SK-N-SH (cell line): ENCODE results near the gene ACBD6. TPM values are rescaled to one million over a fixed set of nuclear protein-coding genes. Genes with fewer than 3 reads are reported as not detected.

Source experiments
- CTCF ChIA-PET: fragments of 300-600, 350-600 bp; formaldehyde crosslinking; extraction: SDS; loops from one replicate; lab custom pipeline; 2021; lab: Yijun Ruan, JAX
- POLR2A ChIA-PET: fragments of 350-600 bp; sonication (Branson Sonifier 250); formaldehyde crosslinking; extraction: SDS; loops from one replicate; lab custom pipeline; 2020; ENCODE audit warnings: antibody characterized with exemption, inconsistent platforms; lab: Yijun Ruan, JAX
- DNase-seq: peaks from one replicate; pipeline ENCODE4 v3.0.0; 2012
- H2AFZ ChIP-seq: fragments of 200-600 bp; sonication (generic); 2 replicates; pipeline ENCODE4 v1.8.1; 2016; ENCODE audit warnings: antibody characterized with exemption, mild to moderate bottlenecking, low read depth
- H3F3A ChIP-seq: fragments of 200-600 bp; sonication (generic); replicated peaks from 2 replicates; pipeline ENCODE3; 2016; ENCODE audit warnings: antibody characterized with exemption, mild to moderate bottlenecking; ENCODE audit not compliant: insufficient read depth
- H3K27ac ChIP-seq, 2 experiments: fragments of 200-500 bp in 1 of 2; fragments of 200-600 bp in 1 of 2; sonication (Bioruptor generic) in 1 of 2; sonication (generic), shearing (Covaris generic) in 1 of 2; 2 replicates each; pipeline versions ENCODE4 v1.5.1 to v1.6.1; 2014 to 2016; ENCODE audit warnings: low read depth in 2 of 2, inconsistent platforms in 1 of 2, low read length in 1 of 2, mild to moderate bottlenecking in 1 of 2, mixed read lengths in 1 of 2
- H3K27me3 ChIP-seq: fragments of 200-600 bp; sonication (generic), shearing (Covaris generic); 2 replicates; pipeline ENCODE4 v1.6.1; 2016; ENCODE audit warnings: mixed run types; ENCODE audit not compliant: insufficient read depth
- H3K36me3 ChIP-seq, 2 experiments: fragments of 200-500 bp in 1 of 2; fragments of 200-600 bp in 1 of 2; sonication (Bioruptor generic) in 1 of 2; sonication (generic) in 1 of 2; replicated peaks in 1 of 2; 2 replicates each; pipeline versions ENCODE3 to v1.5.1; 2014 to 2016; ENCODE audit warnings: low read length in 1 of 2, mild to moderate bottlenecking in 1 of 2; ENCODE audit not compliant: insufficient read depth in 2 of 2, control insufficient read depth in 1 of 2
- H3K4me1 ChIP-seq, 2 experiments: fragments of 200-500 bp in 1 of 2; fragments of 200-600 bp in 1 of 2; sonication (Bioruptor generic) in 1 of 2; sonication (generic), shearing (Covaris generic) in 1 of 2; 2 replicates each; pipeline versions ENCODE4 v1.5.1 to v1.6.1; 2014 to 2016; ENCODE audit warnings: low read depth in 1 of 2, low read length in 1 of 2, mixed run types in 1 of 2; ENCODE audit not compliant: insufficient read depth in 2 of 2, control insufficient read depth in 1 of 2
- H3K4me2 ChIP-seq: fragments of 200-600 bp; sonication (generic), shearing (Covaris generic); 2 replicates; pipeline ENCODE4 v1.6.1; 2017; ENCODE audit warnings: mixed run types
- H3K4me3 ChIP-seq, 2 experiments: fragments of 200-500 bp in 1 of 2; fragments of 200-600 bp in 1 of 2; sonication (Bioruptor generic) in 1 of 2; sonication (generic), shearing (Covaris generic) in 1 of 2; 2 replicates each; pipeline versions ENCODE4 v1.5.1 to v1.8.1; 2014 to 2016; ENCODE audit warnings: low read depth in 2 of 2, inconsistent platforms in 1 of 2, low read length in 1 of 2, mild to moderate bottlenecking in 1 of 2, mixed read lengths in 1 of 2, moderate library complexity in 1 of 2
- H3K79me2 ChIP-seq: fragments of 200-600 bp; sonication (generic); 2 replicates; pipeline ENCODE4 v1.8.1; 2017; ENCODE audit warnings: mild to moderate bottlenecking; ENCODE audit not compliant: insufficient read depth
- H3K9ac ChIP-seq: fragments of 200-600 bp; sonication (generic); 2 replicates; pipeline ENCODE4 v1.6.1; 2017; ENCODE audit warnings: mixed run types
- H3K9me2 ChIP-seq: fragments of 200-600 bp; sonication (generic); 2 replicates; pipeline ENCODE4 v1.6.1; 2017; ENCODE audit warnings: mixed run types
- H3K9me3 ChIP-seq: fragments of 200-600 bp; sonication (generic); 2 replicates; pipeline ENCODE4 v1.6.1; 2017; ENCODE audit warnings: mixed run types, mild to moderate bottlenecking, moderate library complexity
- H4K20me1 ChIP-seq: fragments of 200-600 bp; sonication (generic); 2 replicates; pipeline ENCODE4 v1.6.1; 2017; ENCODE audit warnings: mild to moderate bottlenecking, mixed run types; ENCODE audit not compliant: insufficient read depth
- CHD2 ChIP-seq: fragments of 150-350 bp; IDR thresholded peaks from 2 replicates; pipeline ENCODE4 v1.6.1; 2018; ENCODE audit warnings: low read length; ENCODE audit not compliant: partially characterized antibody
- ELF1 ChIP-seq: IDR thresholded peaks from 2 replicates; pipeline ENCODE4 v1.4.0; 2012
- EP300 ChIP-seq, 2 experiments: IDR thresholded peaks; 2 replicates each; pipeline versions ENCODE4 v1.4.0 to v1.6.1; 2012; ENCODE audit warnings: borderline replicate concordance in 1 of 2, low read depth in 1 of 2, low read length in 1 of 2
- FOXJ3 ChIP-seq: sonication (generic); formaldehyde crosslinking; IDR thresholded peaks from 2 replicates; pipeline ENCODE4 v1.5.1; 2020; ENCODE audit warnings: mild to moderate bottlenecking, missing genetic modification reagents
- JUND ChIP-seq: IDR thresholded peaks from 2 replicates; pipeline ENCODE4 v1.4.0; 2012
- NFIC ChIP-seq: IDR thresholded peaks from 2 replicates; pipeline ENCODE4 v1.4.0; 2012; ENCODE audit warnings: borderline replicate concordance
- NRF1 ChIP-seq: IDR thresholded peaks from 2 replicates; pipeline ENCODE4 v1.6.1; 2012; ENCODE audit warnings: low read depth, mild to moderate bottlenecking, low read length
- RXRA ChIP-seq: IDR thresholded peaks from 2 replicates; pipeline ENCODE4 v1.4.0; 2012; ENCODE audit warnings: low read depth, mild to moderate bottlenecking, borderline replicate concordance
- TAF1 ChIP-seq: IDR thresholded peaks from 2 replicates; pipeline ENCODE4 v1.6.1; 2012; ENCODE audit warnings: low read depth, mild to moderate bottlenecking, low read length, moderate library complexity, borderline replicate concordance
- TEAD4 ChIP-seq: IDR thresholded peaks from 2 replicates; pipeline ENCODE4 v1.4.0; 2012; ENCODE audit warnings: mild to moderate bottlenecking, borderline replicate concordance; ENCODE audit not compliant: insufficient read depth
- YY1 ChIP-seq: IDR thresholded peaks from 2 replicates; pipeline ENCODE4 v1.4.0; 2012; ENCODE audit warnings: low read depth, mild to moderate bottlenecking
- WGBS: methylation state at CpG from one replicate; pipeline ENCODE4 v1.1.6; 2017; ENCODE audit warnings: low lambda C conversion rate; 5-methylcytosine and 5-hydroxymethylcytosine counted together
- polyA plus RNA-seq, 3 experiments: library from polyadenylated mRNA; depleted of rRNA; stranded (reverse); fragments of >200 nt; gene quantifications; 2 replicates each; pipeline ENCODE4 v1.2.3, GENCODE V29; 2012
- TF ChIP-seq, protein P1 (sequence below): fragments of 150-350 bp; IDR thresholded peaks from 2 replicates; pipeline ENCODE4 v1.6.1; 2017; ENCODE audit warnings: antibody characterized with exemption, low read length, low read depth, borderline replicate concordance
- TF ChIP-seq, protein P2 (sequence below): fragments of 200-600 bp; sonication (generic); IDR thresholded peaks from 2 replicates; pipeline ENCODE4 v1.6.1; 2017; ENCODE audit warnings: antibody characterized with exemption, mild to moderate bottlenecking, moderate library complexity
- TF ChIP-seq, protein P3 (sequence below): fragments of 150-350 bp; IDR thresholded peaks from 2 replicates; pipeline ENCODE4 v1.6.1; 2016; ENCODE audit warnings: mild to moderate bottlenecking, low read depth, low read length

ACBD6 gene
- polyA plus RNA-seq, 1 of the 3 experiments (the other 2 are of a cell fraction), result 60.9 TPM

DNA sequence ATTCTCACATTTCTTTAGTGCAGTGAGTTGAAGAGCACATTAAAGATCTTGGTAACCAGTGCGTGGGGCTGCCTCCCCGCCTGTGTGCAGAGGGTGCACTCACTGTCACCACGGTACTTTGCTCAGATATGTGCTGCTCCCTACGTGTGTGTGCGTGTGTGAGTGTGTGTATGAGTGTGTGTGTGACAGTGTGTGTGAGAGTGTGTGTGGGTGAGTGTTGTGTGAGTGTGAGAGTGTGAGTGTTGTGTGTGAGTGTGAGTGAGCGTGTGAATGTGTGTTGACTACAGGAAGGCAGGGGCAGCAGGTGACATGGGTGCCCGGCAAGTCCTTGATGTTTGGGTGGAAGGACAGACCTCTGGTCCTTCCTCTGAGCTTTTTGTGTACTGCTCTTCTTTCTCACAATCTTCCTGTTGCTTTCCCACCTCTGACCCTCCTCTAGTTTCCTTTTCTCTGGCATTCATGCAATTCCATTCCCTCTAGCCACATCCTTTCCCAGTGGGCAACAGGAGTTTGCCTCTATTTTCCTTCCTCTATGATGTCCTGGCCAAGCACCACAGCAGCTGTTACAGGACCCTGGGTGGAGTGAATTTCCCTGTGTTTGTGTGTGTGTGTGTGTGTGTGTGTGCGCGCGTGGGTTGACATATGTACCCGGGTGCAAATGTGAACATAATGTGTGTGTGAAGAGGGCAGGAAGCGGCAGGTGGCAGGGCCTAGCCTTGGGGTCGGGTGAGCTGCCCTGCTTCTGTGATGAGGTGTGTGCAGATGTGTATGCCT lies 252.5 kb downstream of the ACBD6 start:
- no peak for DNase-seq
- H3K36me3 ChIP-seq, result no peaks in the 10 kb centered on the region
- H2AFZ ChIP-seq, result no peak overlapping the region
- H3K4me1 ChIP-seq, result peaks cover 0 to 2% of the 10 kb centered on the region in 2 experiments; a peak in 1 of 4 replicates
- no peaks in the 10 kb centered on the region for H4K20me1 ChIP-seq
- ChIA-PET CTCF (interaction anchor here (0.9 to 1.9 kb wide), 8 partner anchors 12 to 234 kb away, joined by 4 to 8 read pairs (median 5); no protein-coding TSS in a partner anchor), POLR2A (no interaction called here)
- 72% methylated on average over 12 of the region's 13 CpGs for WGBS
- no peaks in the 10 kb centered on the region for H3K27me3 ChIP-seq
- H3K9ac ChIP-seq, result no peak overlapping the region
- no peaks in the 10 kb centered on the region for H3K9me3 ChIP-seq
- no peak overlapping the region for H3K4me2 ChIP-seq
- H3K27ac ChIP-seq, result no peak overlapping the region
- H3K9me2 ChIP-seq, result no peaks in the 10 kb centered on the region
- no peak for TF ChIP-seq TAF1
- no peak for TF ChIP-seq YY1
- no peak for TF ChIP-seq TEAD4
- no peak for TF ChIP-seq NFIC
- TF ChIP-seq RXRA, result no peak
- TF ChIP-seq ELF1, result no peak
- TF ChIP-seq JUND, result no peak
- TF ChIP-seq, protein P1, sequence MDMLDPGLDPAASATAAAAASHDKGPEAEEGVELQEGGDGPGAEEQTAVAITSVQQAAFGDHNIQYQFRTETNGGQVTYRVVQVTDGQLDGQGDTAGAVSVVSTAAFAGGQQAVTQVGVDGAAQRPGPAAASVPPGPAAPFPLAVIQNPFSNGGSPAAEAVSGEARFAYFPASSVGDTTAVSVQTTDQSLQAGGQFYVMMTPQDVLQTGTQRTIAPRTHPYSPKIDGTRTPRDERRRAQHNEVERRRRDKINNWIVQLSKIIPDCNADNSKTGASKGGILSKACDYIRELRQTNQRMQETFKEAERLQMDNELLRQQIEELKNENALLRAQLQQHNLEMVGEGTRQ, result no peak
- TF ChIP-seq, protein P2, sequence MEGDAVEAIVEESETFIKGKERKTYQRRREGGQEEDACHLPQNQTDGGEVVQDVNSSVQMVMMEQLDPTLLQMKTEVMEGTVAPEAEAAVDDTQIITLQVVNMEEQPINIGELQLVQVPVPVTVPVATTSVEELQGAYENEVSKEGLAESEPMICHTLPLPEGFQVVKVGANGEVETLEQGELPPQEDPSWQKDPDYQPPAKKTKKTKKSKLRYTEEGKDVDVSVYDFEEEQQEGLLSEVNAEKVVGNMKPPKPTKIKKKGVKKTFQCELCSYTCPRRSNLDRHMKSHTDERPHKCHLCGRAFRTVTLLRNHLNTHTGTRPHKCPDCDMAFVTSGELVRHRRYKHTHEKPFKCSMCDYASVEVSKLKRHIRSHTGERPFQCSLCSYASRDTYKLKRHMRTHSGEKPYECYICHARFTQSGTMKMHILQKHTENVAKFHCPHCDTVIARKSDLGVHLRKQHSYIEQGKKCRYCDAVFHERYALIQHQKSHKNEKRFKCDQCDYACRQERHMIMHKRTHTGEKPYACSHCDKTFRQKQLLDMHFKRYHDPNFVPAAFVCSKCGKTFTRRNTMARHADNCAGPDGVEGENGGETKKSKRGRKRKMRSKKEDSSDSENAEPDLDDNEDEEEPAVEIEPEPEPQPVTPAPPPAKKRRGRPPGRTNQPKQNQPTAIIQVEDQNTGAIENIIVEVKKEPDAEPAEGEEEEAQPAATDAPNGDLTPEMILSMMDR, result no peak
- TF ChIP-seq NRF1, result no peak
- TF ChIP-seq EP300 (IDR thresholded peaks at IDR 0.05; ENCODE audit: borderline replicate concordance in 1 of 2, low read depth in 1 of 2, low read length in 1 of 2), result no peak
- no peak for TF ChIP-seq CHD2
- TF ChIP-seq, protein P3, sequence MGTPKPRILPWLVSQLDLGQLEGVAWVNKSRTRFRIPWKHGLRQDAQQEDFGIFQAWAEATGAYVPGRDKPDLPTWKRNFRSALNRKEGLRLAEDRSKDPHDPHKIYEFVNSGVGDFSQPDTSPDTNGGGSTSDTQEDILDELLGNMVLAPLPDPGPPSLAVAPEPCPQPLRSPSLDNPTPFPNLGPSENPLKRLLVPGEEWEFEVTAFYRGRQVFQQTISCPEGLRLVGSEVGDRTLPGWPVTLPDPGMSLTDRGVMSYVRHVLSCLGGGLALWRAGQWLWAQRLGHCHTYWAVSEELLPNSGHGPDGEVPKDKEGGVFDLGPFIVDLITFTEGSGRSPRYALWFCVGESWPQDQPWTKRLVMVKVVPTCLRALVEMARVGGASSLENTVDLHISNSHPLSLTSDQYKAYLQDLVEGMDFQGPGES, result no peak
- TF ChIP-seq FOXJ3 (CRISPR knock-in tag), result no peak
- TF ChIP-seq, all 33 proteins: peak for 0
- no peaks in the 10 kb centered on the region for H3K79me2 ChIP-seq
- H3F3A ChIP-seq, result no peaks in the 10 kb centered on the region
- H3K4me3 ChIP-seq, result no peak overlapping the region
